Karpas-422 (cell line): Measurements from ENCODE around the gene DNAH17. TPM values are rescaled to one million over a fixed set of nuclear protein-coding genes. Genes with fewer than 3 reads are reported as not detected.

ENCODE experiments used
- DNase-seq: peaks from one replicate; pipeline ENCODE4 v3.0.0-alpha.2; 2015
- H2AFZ ChIP-seq: fragments of 200-600 bp; sonication (generic); 2 replicates; pipeline ENCODE4 v1.6.1; 2014; ENCODE audit warnings: antibody characterized with exemption, low read length, mixed read lengths
- H3K27ac ChIP-seq: fragments of 200-600 bp; sonication (generic); 2 replicates; pipeline ENCODE4 v1.5.1; 2014; ENCODE audit warnings: mild to moderate bottlenecking, low read length, moderate library complexity
- H3K27me3 ChIP-seq: fragments of 200-600 bp; sonication (generic); 2 replicates; pipeline ENCODE4 v1.6.1; 2014; ENCODE audit warnings: low read length, mixed read lengths
- H3K36me3 ChIP-seq: fragments of 200-600 bp; sonication (generic); 2 replicates; pipeline ENCODE4 v1.6.1; 2014; ENCODE audit warnings: low read length, mixed read lengths; ENCODE audit not compliant: insufficient read depth
- H3K4me1 ChIP-seq: fragments of 200-600 bp; sonication (generic); 2 replicates; pipeline ENCODE4 v1.6.1; 2014; ENCODE audit warnings: mild to moderate bottlenecking, low read length, mixed read lengths
- H3K4me2 ChIP-seq: fragments of 200-600 bp; sonication (generic); 2 replicates; pipeline ENCODE4 v1.6.1; 2014; ENCODE audit warnings: low read length, low read depth, mild to moderate bottlenecking; ENCODE audit not compliant: poor library complexity, severe bottlenecking
- H3K4me3 ChIP-seq: fragments of 200-600 bp; sonication (generic); 2 replicates; pipeline ENCODE4 v1.5.1; 2014; ENCODE audit warnings: mild to moderate bottlenecking, antibody characterized with exemption, low read length, mixed read lengths
- H3K79me2 ChIP-seq: fragments of 200-600 bp; sonication (generic); 2 replicates; pipeline ENCODE4 v1.6.1; 2014; ENCODE audit warnings: mild to moderate bottlenecking, low read length, mixed read lengths
- H3K9ac ChIP-seq: fragments of 200-600 bp; sonication (generic); 2 replicates; pipeline ENCODE4 v1.6.0; 2014; ENCODE audit warnings: low read length
- H3K9me2 ChIP-seq: fragments of 200-600 bp; sonication (generic), shearing (Covaris generic); replicated peaks from 2 replicates; pipeline ENCODE4 v1.6.0; 2014; ENCODE audit warnings: mild to moderate bottlenecking, low read length, moderate library complexity; ENCODE audit not compliant: insufficient read depth
- H3K9me3 ChIP-seq: fragments of 300-700, 200-600 bp; sonication (generic); 2 replicates; pipeline ENCODE4 v1.6.1; 2014; ENCODE audit warnings: low read length, mixed read lengths
- H4K20me1 ChIP-seq: fragments of 200-600 bp; sonication (generic); 2 replicates; pipeline ENCODE4 v1.6.1; 2014; ENCODE audit warnings: mild to moderate bottlenecking, antibody characterized with exemption, low read length, low read depth; ENCODE audit not compliant: insufficient read depth
- total RNA-seq: library from RNA; depleted of rRNA; stranded (reverse); fragments of >200 nt; shearing (Covaris generic); gene quantifications from 2 replicates; pipeline ENCODE4 v1.2.3, GENCODE V29; 2014; ENCODE audit warnings: low replicate concordance

The DNAH17 gene
- total RNA-seq, 1 experiment from 2014 or later: not detected

GRCh38 chr17:78433013-78433727, 144.0 kb downstream of the DNAH17 start:
- Histone ChIP-seq H3K79me2 (no peaks in the 10 kb centered on the region), H3K27me3 (no peaks in the 10 kb centered on the region), H3K4me2 (no peak overlapping the region), H3K9ac (no peak overlapping the region), H3K36me3 (no peaks in the 10 kb centered on the region), H4K20me1 (peaks cover 13% of the 10 kb centered on the region; the same call in 1 of the 2 replicates), H3K4me3 (no peak overlapping the region), H3K9me2 (no peaks in the 10 kb centered on the region), H3K9me3 (no peaks in the 10 kb centered on the region), H3K27ac (no peak overlapping the region), H3K4me1 (no peaks in the 10 kb centered on the region), H2AFZ (no peak overlapping the region)
- no peak for DNase-seq

GRCh38 chr17:78432226-78433012, 144.8 kb downstream of the DNAH17 start:
- Histone ChIP-seq H3K4me2 (no peak overlapping the region), H3K9ac (no peak overlapping the region), H3K27ac (no peak overlapping the region), H3K36me3 (no peaks in the 10 kb centered on the region), H3K9me2 (no peaks in the 10 kb centered on the region), H3K27me3 (no peaks in the 10 kb centered on the region), H3K4me3 (no peak overlapping the region), H3K79me2 (no peaks in the 10 kb centered on the region), H3K9me3 (no peaks in the 10 kb centered on the region), H2AFZ (no peak overlapping the region), H4K20me1 (peaks cover 13% of the 10 kb centered on the region; the same call in 1 of the 2 replicates), H3K4me1 (no peaks in the 10 kb centered on the region)
- no peak for DNase-seq

- no peak overlapping the region for H3K27ac ChIP-seq
- no peaks in the 10 kb centered on the region for H3K79me2 ChIP-seq
- H3K9me3 ChIP-seq: no peaks in the 10 kb centered on the region
- no peak overlapping the region for H3K4me2 ChIP-seq
- no peak overlapping the region for H3K4me3 ChIP-seq
- no peak overlapping the region for H2AFZ ChIP-seq
- no peaks in the 10 kb centered on the region for H3K36me3 ChIP-seq
- no peak overlapping the region for H3K9ac ChIP-seq
- no peaks in the 10 kb centered on the region for H3K27me3 ChIP-seq
- H3K9me2 ChIP-seq: no peaks in the 10 kb centered on the region
- H4K20me1 ChIP-seq: peaks cover 13% of the 10 kb centered on the region; the same call in 1 of the 2 replicates
- DNase-seq: no peak
- no peaks in the 10 kb centered on the region for H3K4me1 ChIP-seq
Observed at GRCh38 chr17:78431692-78431958, 145.6 kb downstream of the DNAH17 start.

- Histone ChIP-seq H3K79me2 (no peaks in the 10 kb centered on the region), H3K4me1 (no peaks in the 10 kb centered on the region), H3K36me3 (no peaks in the 10 kb centered on the region), H3K9ac (no peak overlapping the region), H2AFZ (no peak overlapping the region), H3K27ac (no peak overlapping the region), H4K20me1 (peaks cover 13% of the 10 kb centered on the region; the same call in 1 of the 2 replicates), H3K9me2 (no peaks in the 10 kb centered on the region), H3K4me2 (no peak overlapping the region), H3K4me3 (no peak overlapping the region), H3K27me3 (no peaks in the 10 kb centered on the region), H3K9me3 (no peaks in the 10 kb centered on the region)
- no peak for DNase-seq
Observed at GRCh38 chr17:78430892-78431691, 146.1 kb downstream of the DNAH17 start.

- Histone ChIP-seq H3K36me3 (no peaks in the 10 kb centered on the region), H3K4me1 (no peaks in the 10 kb centered on the region), H3K9me2 (no peaks in the 10 kb centered on the region), H3K4me2 (no peak overlapping the region), H4K20me1 (peaks cover 8% of the 10 kb centered on the region; the same call in 1 of the 2 replicates), H3K9ac (no peak overlapping the region), H3K79me2 (no peaks in the 10 kb centered on the region), H2AFZ (no peak overlapping the region), H3K27me3 (no peaks in the 10 kb centered on the region), H3K4me3 (no peak overlapping the region), H3K27ac (no peak overlapping the region), H3K9me3 (no peaks in the 10 kb centered on the region)
- no peak for DNase-seq
Observed at GRCh38 chr17:78429618-78429995, 147.6 kb downstream of the DNAH17 start.

- DNase-seq: no peak
- H3K4me1 ChIP-seq: no peaks in the 10 kb centered on the region
- H3K9me3 ChIP-seq: no peaks in the 10 kb centered on the region
- no peaks in the 10 kb centered on the region for H3K27me3 ChIP-seq
- no peaks in the 10 kb centered on the region for H3K9me2 ChIP-seq
- H3K9ac ChIP-seq: no peak overlapping the region
- H3K4me3 ChIP-seq: no peak overlapping the region
- no peaks in the 10 kb centered on the region for H3K79me2 ChIP-seq
- peaks cover 3% of the 10 kb centered on the region; the same call in 1 of the 2 replicates for H3K36me3 ChIP-seq
- peaks cover 6% of the 10 kb centered on the region; the same call in 1 of the 2 replicates for H4K20me1 ChIP-seq
- H3K27ac ChIP-seq: no peak overlapping the region
- no peak overlapping the region for H2AFZ ChIP-seq
- no peak overlapping the region for H3K4me2 ChIP-seq
Observed at GRCh38 chr17:78428836-78429617, 148.2 kb downstream of the DNAH17 start.

- H3K9me3 ChIP-seq: no peaks in the 10 kb centered on the region
- no peak for DNase-seq
- no peak overlapping the region for H3K9ac ChIP-seq
- no peak overlapping the region for H3K27ac ChIP-seq
- H3K9me2 ChIP-seq: no peaks in the 10 kb centered on the region
- no peak overlapping the region for H3K4me3 ChIP-seq
- 0 out of 2 replicates have a peak, but pooled peaks cover 3% of the 10 kb centered on the region for H4K20me1 ChIP-seq
- no peaks in the 10 kb centered on the region for H3K79me2 ChIP-seq
- H3K4me2 ChIP-seq: no peak overlapping the region
- H2AFZ ChIP-seq: no peak overlapping the region
- H3K4me1 ChIP-seq: no peaks in the 10 kb centered on the region
- H3K27me3 ChIP-seq: no peaks in the 10 kb centered on the region
- peaks cover 4% of the 10 kb centered on the region; the same call in 1 of the 2 replicates for H3K36me3 ChIP-seq
Observed at GRCh38 chr17:78428025-78428575, 149.1 kb downstream of the DNAH17 start.
